ENCODE results near the gene SEC24D.

The SEC24D gene

GRCh38 chr4:118711052-118711451, 124.9 kb downstream of the SEC24D start:
- no peak for DNase-seq

GRCh38 chr4:118703118-118703517, 132.8 kb downstream of the SEC24D start:
- DNase-seq: no peak

GRCh38 chr4:118684873-118685811, 150.8 kb downstream of the SEC24D start, which contains the start of gene METTL14:
Gene METTL14, plus strand, starts transcription at chr4:118685392. Its CDS starts 143 bp downstream, at chr4:118685535.
- peak; percentile 81 for DNase-seq

- DNase-seq: no peak
These were observed 152.4 kb downstream of the SEC24D start for GRCh38 chr4:118683513-118683912.

GRCh38 chr4:118682928-118683327, 153.0 kb downstream of the SEC24D start:
- DNase-seq: no peak

- no peak for DNase-seq
These were observed 155.1 kb downstream of the SEC24D start for GRCh38 chr4:118680808-118681207.

GRCh38 chr4:118676128-118676527, 159.8 kb downstream of the SEC24D start:
- DNase-seq: no peak

Data from activated CD4-positive, alpha-beta T cell treated with anti-CD3 and anti-CD28 coated beads, Interleukin-2, amount 50 U/mL, for 1 hour (primary cell).